A549 treated with AZD9567 at 1 μM for 4 hours (cell line): ENCODE measurements around the gene RNF111. TPM values are rescaled to one million over a fixed set of nuclear protein-coding genes. Genes with fewer than 3 reads are reported as not detected.

ENCODE experiments used
- total RNA-seq: library from RNA; stranded (reverse); fragments of 200-300 nt; extraction: Qiagen RNA extraction; gene quantifications from 5 replicates; pipeline ENCODE4 v1.2.3, GENCODE V29; 2022; ENCODE audit not compliant: insufficient read depth

The RNF111 gene
- 22.1 to 36.6 TPM (median 26.0 TPM) in 5 replicates for total RNA-seq

DNA sequence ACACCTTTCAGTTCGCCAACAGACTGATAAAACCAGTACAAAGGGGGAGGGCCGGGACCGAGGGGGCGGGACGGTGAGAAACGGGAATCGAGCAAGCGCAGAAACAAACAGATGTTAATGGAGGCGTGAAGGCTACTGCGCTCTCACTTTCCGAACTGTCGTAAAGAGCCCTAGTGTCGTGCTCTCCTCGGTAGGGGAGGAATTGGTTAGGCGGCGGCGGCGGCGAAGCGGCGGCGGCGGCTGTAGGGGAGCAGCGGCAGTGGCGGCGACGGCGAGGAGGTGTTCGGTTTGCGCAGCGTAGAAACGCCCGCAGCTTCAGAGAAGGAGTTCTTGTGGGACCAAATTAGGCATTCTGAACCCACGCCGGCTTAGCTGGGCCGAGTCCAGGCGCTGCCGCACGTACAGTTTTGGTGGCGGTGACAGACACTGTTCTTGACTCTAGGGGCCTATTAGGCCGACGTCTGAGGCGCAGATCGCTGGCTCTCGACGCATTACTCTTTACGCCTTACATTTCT, at the start of gene RNF111:
TSS of gene RNF111 (plus strand) at position 173 of the 515 bp plus-strand sequence. CDS start 43,160 bp downstream, outside the sequence.

DNA sequence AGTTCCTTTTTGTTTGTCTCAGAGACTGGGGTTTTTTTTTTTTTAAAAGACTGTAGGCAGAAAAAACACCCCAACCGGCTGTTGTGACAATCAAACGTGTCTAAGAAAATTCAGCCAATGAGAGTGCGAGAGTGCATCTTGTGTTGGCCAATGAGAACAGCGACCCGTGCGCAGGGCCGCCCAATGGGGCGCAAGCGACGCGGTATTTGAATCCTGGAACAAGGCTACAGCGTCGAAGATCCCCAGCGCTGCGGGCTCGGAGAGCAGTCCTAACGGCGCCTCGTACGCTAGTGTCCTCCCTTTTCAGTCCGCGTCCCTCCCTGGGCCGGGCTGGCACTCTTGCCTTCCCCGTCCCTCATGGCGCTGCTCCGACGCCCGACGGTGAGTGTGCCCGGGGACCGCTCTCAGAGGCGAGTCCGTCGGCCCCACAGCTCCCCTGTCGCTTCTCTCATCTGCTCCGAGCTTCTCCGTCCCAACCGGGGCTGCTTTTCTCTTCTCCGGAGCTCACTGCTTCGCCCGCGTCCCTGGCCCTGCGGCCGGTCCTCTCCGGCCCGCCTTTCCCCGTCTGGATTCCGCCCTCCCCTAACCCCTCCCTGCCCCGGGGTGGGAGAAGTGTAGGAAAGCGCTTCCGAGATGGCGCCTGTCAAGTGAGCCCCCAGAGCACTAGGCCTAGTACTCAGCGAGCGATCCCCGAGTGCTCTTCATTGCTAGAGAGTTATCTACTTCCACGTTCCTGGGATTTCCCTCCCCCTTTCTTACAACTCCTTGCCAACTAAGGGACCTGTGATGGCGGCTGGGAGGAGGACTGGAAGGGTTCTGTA, 117.7 kb downstream of the RNF111 start, which contains the start of gene CCNB2:
TSS of gene CCNB2 (plus strand) at position 235 of the 821 bp plus-strand sequence. CDS start at position 358, 123 bp downstream.

Other genes starting within 250 kb of the RNF111 start
- gene ADAM10, start 238.0 kb upstream of the RNF111 start, total RNA-seq, result 85.8 to 149 TPM (median 115 TPM) in 5 replicates
- gene MINDY2, start 216.4 kb upstream of the RNF111 start, total RNA-seq, result 2.9 to 5.8 TPM (median 5.1 TPM) in 5 replicates
- gene SLTM, start 54.0 kb upstream of the RNF111 start, total RNA-seq, result 63.9 to 102 TPM (median 66.2 TPM) in 5 replicates
- 90.5 to 125 TPM (median 93.7 TPM) in 5 replicates for gene CCNB2, start 117.5 kb downstream of the RNF111 start, total RNA-seq
- gene LDHAL6B, start 219.2 kb downstream of the RNF111 start, total RNA-seq, result 0.06 TPM in 1 of 5 replicates, not detected in the others